ENCODE data around the gene ALOX15.

DNA sequence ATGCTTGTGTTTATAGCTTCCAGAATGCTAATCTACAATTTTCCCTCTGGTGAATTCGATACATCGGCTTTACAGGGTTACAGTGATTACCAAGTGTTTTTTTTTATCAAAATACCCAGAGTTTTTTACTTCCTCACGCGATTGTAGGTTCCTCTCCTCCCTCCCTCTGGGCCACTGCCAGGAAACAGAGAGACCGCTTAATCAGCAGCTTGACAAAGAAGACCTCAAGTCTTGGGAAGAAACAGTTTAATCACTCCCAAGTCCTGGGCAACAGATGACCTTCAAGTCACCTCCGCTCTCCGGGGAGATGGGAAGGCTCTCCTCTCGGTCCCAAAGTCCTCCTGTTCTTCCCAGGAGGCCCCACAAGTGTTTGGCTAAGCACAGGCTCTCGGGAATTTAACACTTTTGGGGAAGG is 33.7 kb downstream of the ALOX15 start:
- TF ChIP-seq, protein P1, sequence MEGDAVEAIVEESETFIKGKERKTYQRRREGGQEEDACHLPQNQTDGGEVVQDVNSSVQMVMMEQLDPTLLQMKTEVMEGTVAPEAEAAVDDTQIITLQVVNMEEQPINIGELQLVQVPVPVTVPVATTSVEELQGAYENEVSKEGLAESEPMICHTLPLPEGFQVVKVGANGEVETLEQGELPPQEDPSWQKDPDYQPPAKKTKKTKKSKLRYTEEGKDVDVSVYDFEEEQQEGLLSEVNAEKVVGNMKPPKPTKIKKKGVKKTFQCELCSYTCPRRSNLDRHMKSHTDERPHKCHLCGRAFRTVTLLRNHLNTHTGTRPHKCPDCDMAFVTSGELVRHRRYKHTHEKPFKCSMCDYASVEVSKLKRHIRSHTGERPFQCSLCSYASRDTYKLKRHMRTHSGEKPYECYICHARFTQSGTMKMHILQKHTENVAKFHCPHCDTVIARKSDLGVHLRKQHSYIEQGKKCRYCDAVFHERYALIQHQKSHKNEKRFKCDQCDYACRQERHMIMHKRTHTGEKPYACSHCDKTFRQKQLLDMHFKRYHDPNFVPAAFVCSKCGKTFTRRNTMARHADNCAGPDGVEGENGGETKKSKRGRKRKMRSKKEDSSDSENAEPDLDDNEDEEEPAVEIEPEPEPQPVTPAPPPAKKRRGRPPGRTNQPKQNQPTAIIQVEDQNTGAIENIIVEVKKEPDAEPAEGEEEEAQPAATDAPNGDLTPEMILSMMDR (conservative IDR thresholded peaks at IDR 0.05; ENCODE audit: low read length), result no peak
- TF ChIP-seq EZH2phosphoT487 (IDR thresholded peaks at IDR 0.05; ENCODE audit: borderline replicate concordance, low read depth, low read length), result no peak

All from OCI-LY7 (cell line).